Heart right ventricle (tissue), 16 donors: ENCODE data around the gene TRIM41. TPM values are rescaled to one million over a fixed set of nuclear protein-coding genes. Genes with fewer than 3 reads are reported as not detected.
"Not testable (repeated sequence)": the region's sequence is repeated elsewhere in the genome, so short reads cannot be mapped to it uniquely, and the experiment has no call there.

Experiments used
- ATAC-seq, 8 donors: fragments of 200-7000 bp; cut with Tn5 transposase; one replicate each; pipeline ENCODE4 v1.9.1; 2020; ENCODE audit warnings: mild to moderate bottlenecking in 8 of 8, moderate library complexity in 8 of 8, moderate number of reproducible peaks in 1 of 8
- DNase-seq, 2 donors: peaks; one replicate each; pipeline ENCODE4 v3.0.0-alpha.2; 2020
- H3K27ac ChIP-seq, 10 donors: fragments of 200-600 bp; sonication (generic) in 2 of 10; one replicate each; pipeline versions ENCODE4 v1.5.0 to v1.8.0; 2020 to 2022; ENCODE audit warnings: mild to moderate bottlenecking in 3 of 10
- H3K27me3 ChIP-seq, 7 donors: fragments of 200-600 bp; one replicate each; pipeline ENCODE4 v1.8.0; 2021 to 2022; ENCODE audit warnings: mild to moderate bottlenecking in 2 of 7
- H3K36me3 ChIP-seq, 9 donors: fragments of 200-600 bp; sonication (generic) in 1 of 9; one replicate each; pipeline versions ENCODE4 v1.5.0 to v1.8.0; 2020 to 2022; ENCODE audit warnings: mild to moderate bottlenecking in 2 of 9
- H3K4me1 ChIP-seq, 9 donors: fragments of 200-600 bp; sonication (generic) in 1 of 9; one replicate each; pipeline versions ENCODE4 v1.5.0 to v1.8.0; 2020 to 2022; ENCODE audit warnings: mild to moderate bottlenecking in 4 of 9
- H3K4me3 ChIP-seq, 10 donors: fragments of 200-600 bp; sonication (generic) in 2 of 10; one replicate each; pipeline versions ENCODE4 v1.5.0 to v1.8.0; 2020 to 2022; ENCODE audit warnings: mild to moderate bottlenecking in 7 of 10, moderate library complexity in 2 of 10
- H3K9me3 ChIP-seq, 11 donors: fragments of 200-600 bp in 10 of 11; sonication (generic) in 2 of 11; one replicate each; pipeline versions ENCODE4 v1.5.0 to v1.8.0; 2013 to 2022; ENCODE audit warnings: mild to moderate bottlenecking in 2 of 11, control low read depth in 1 of 11, moderate library complexity in 1 of 11
- WGBS, 2 donors: extraction: QIAGEN DNeasy Blood & Tissue Kit; methylation state at CpG; one replicate each; pipeline ENCODE4 v1.1.7; 2013; ENCODE audit warnings: inconsistent platforms in 1 of 2; 5-methylcytosine and 5-hydroxymethylcytosine counted together
- intact Hi-C, 10 donors: fragments of 100-400 bp; cut with DNase I; formaldehyde crosslinking; loops; one replicate each; pipeline versions ENCODE4 v1.11.1 to v1.14.2; 2022
- polyA plus RNA-seq, 2 donors: library from polyadenylated mRNA; stranded (reverse); fragments of 200-250 nt; gene quantifications; one replicate each; pipeline ENCODE4 v1.2.3, GENCODE V29; 2013
- total RNA-seq, 10 donors: library from RNA; stranded (reverse); fragmentation: NEBNext Ultra II Directional in 3 of 10; extraction: Animal tissue kit (Norgen Biotek cat#: 25700) in 3 of 10; gene quantifications; one replicate each; pipeline versions ENCODE4 v1.2.1 to v1.2.4, GENCODE V29; 2021 to 2023
- TF ChIP-seq, protein P1 (sequence below), 9 donors: fragments of 200-600 bp; sonication (generic) in 2 of 9; IDR thresholded peaks; one replicate each; pipeline versions ENCODE4 v1.5.0 to v1.8.0; 2021 to 2022; ENCODE audit warnings: antibody characterized with exemption in 9 of 9, mild to moderate bottlenecking in 5 of 9, moderate library complexity in 1 of 9
- donor health status: Arrhythmogenic right ventricular cardiomyopathy.
- donor health status: ischemic (EF 13 %, LVEDD 7.1; RV severe dilation, severe dysfunction).
- donor health status: healthy with polysubstance abuse.
- donor health status: DM: no; HTN: yes; CAD: no.
- donor health status: DM: no; HTN: no; CAD: no.
- donor health status: ischemic (EF 25% LVEDD 6.9; RV normal size, moderate dysfunction).
- donor health status: ischemic (EF 25% LVEDD 5.7; RV mildly dilated, moderate dysfunction).
- donor health status: healthy.
- donor health status: DM: yes; HTN: yes; CAD: no.
- donor health status: Ischemic cardiomyopathy.
- donor health status: ischemic (EF 35%, LVEDD 5.7; RV mildly dilated, moderate dysfunction).
- donor health status: nonischemic (EF 11% LVEDD 7.7; RV severe dilation, severe dysfunction).
- donor health status: DM: yes; HTN: yes; CAD: no.
- donor health status: PGD.
- donor health status: ischemic (EF 29% LVEDD 5.4; RV normal size, mild dysfunction).
- donor health status: nonischemic (EF 23%, LVEDD 6.1; RV moderate dilation, normal function).

Gene TRIM41
- total and polyA plus RNA-seq, 12 donors = 12.1 to 28.2 (median 25.2) TPM

DNA sequence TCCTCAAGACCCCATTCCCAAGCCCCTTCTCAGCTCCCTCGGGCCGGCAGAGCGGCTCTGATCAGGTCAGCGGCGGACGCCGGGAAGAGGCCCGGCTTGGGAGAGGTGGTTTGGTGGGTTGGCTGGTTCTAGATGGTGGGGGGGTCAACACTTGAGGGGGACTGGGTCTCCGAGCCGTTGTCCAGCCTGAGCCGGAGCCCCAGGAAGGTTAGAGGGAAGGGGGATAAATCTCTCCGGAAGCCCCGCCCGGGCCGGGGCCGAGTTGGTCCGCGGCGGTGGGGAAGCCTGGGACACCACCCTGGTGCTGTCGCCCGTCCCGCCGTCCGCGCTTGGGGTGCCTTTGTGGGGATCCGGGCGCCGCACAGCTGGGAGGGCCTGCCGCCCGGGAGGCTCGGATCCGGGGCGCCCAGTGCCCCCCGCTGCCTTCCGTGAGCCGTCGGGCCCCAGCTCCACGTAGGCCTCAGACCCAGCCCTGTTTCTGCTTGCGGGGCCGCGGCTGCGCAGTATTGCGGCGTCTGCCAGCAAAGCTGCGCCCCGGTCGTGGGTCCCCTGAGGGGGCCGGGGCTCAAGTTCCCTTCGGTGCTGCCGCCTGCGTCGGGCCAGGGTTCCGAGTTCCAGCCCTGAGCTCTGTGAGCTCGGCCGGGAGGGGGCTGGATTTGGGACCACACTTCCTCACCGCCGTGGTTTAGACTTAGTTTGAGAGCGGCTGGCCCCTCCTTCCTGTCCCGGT, 38.4 kb downstream of the TRIM41 start:
- peak; percentile 71 to 77 for DNase-seq
- peak; percentile 68 to 80 (median 73) for ATAC-seq
- Histone ChIP-seq H3K27ac (peak overlapping the region; percentile 98 to 100 (median 100)), H3K9me3 (no peaks in the 10 kb centered on the region), H3K27me3 (no peaks in the 10 kb centered on the region), H3K36me3 (peaks cover 0 to 39% (median 10%) of the 10 kb centered on the region in 9 donors), H3K4me3 (peak overlapping the region; percentile 73 to 99 (median 92)), H3K4me1 (peaks cover 11 to 56% (median 44%) of the 10 kb centered on the region in 9 donors)
- intact Hi-C loops = loop anchor here in 8 of 10 donors (1.0 to 10.0 kb wide), 6 partner anchors 38 to 79 kb away; partner anchors contain the start of gene TRIM41 (in 2 of the 8)
- 0 to 1% methylated on average over 59 of the region's 59 CpGs for WGBS, 2 donors
- TF ChIP-seq, protein P1, sequence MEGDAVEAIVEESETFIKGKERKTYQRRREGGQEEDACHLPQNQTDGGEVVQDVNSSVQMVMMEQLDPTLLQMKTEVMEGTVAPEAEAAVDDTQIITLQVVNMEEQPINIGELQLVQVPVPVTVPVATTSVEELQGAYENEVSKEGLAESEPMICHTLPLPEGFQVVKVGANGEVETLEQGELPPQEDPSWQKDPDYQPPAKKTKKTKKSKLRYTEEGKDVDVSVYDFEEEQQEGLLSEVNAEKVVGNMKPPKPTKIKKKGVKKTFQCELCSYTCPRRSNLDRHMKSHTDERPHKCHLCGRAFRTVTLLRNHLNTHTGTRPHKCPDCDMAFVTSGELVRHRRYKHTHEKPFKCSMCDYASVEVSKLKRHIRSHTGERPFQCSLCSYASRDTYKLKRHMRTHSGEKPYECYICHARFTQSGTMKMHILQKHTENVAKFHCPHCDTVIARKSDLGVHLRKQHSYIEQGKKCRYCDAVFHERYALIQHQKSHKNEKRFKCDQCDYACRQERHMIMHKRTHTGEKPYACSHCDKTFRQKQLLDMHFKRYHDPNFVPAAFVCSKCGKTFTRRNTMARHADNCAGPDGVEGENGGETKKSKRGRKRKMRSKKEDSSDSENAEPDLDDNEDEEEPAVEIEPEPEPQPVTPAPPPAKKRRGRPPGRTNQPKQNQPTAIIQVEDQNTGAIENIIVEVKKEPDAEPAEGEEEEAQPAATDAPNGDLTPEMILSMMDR (IDR thresholded peaks at IDR 0.05) = peak in 1 of 9 donors; percentile 9

DNA sequence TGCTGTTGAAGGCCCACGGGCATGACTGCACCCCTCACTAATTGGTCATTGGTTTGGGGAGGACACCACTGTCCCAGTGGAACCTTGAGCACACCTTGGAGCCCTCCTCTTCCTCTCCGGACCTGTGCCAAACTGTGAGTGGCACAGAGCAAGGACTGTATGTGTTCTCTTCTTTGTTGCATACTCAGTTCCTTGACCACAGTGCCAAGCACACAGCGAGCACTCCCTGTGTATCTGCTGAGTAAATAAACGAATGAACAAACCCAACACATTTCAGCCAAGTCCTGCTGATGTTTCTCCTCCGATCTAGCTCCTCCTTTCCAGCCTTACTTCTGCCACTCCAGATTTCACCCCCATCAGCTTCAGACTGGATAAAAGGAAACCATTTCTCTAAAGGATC, 40.6 kb downstream of the TRIM41 start:
- Histone ChIP-seq H3K27ac (peak overlapping the region in 1 of 10 donors; percentile 100), H3K27me3 (no peaks in the 10 kb centered on the region), H3K4me1 (peaks cover 6 to 35% (median 24%) of the 10 kb centered on the region in 9 donors), H3K9me3 (no peaks in the 10 kb centered on the region), H3K4me3 (no peak overlapping the region), H3K36me3 (peaks cover 0 to 20% (median 10%) of the 10 kb centered on the region in 9 donors)
- 67 to 75% methylated on average over 5 of the region's 5 CpGs for WGBS, 2 donors
- no peak for DNase-seq
- intact Hi-C loops = loop anchor here in 8 of 10 donors (5.0 to 10.0 kb wide), 4 partner anchors 71 to 81 kb away; no protein-coding TSS in a partner anchor
- ATAC-seq = no peak
- TF ChIP-seq, protein P1 (IDR thresholded peaks at IDR 0.05) = no peak

DNA sequence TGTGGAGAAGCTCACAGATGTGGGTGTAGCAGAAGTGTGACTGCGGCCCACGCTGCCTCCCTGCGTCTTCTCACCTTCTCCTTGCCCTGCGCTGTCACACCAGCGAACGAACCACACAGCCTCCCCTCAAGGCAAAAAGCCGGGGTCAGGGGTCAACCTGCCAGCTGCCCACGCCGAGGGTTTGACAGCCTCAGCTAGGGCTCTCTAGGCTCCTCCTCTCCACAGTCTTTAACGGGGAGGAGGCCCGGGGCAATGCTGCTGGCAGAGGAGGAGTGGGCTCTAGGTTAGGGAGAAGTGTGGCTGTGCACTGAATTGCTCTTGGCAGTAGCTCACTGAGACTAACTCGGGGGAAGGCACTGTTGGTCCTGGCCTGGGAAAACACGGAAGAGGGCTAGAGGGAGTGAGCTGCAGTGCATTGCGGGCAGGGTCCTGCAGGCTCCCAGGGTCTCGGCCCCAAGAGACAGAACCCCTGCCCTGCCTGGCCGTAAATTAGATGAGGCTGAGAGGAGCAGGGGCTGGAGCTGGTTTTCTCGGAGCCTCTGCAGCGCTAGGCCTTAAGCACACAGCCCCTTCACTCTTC, 42.1 kb downstream of the TRIM41 start:
- intact Hi-C loops = loop anchor here in 2 of 10 donors (10.0 kb wide), 1 partner anchor 80 kb away; no protein-coding TSS in a partner anchor
- no peak overlapping the region for H3K27ac ChIP-seq
- H3K27me3 ChIP-seq = no peaks in the 10 kb centered on the region
- H3K4me1 ChIP-seq = peaks cover 0 to 19% (median 9%) of the 10 kb centered on the region in 9 donors
- H3K9me3 ChIP-seq = no peaks in the 10 kb centered on the region
- H3K4me3 ChIP-seq = no peak overlapping the region
- no peak for ATAC-seq
- no peak for DNase-seq
- TF ChIP-seq, protein P1 (IDR thresholded peaks at IDR 0.05) = no peak
- WGBS, 2 donors = 82 to 83% methylated on average over 18 of the region's 18 CpGs
- peaks cover 0 to 20% (median 10%) of the 10 kb centered on the region in 9 donors for H3K36me3 ChIP-seq

DNA sequence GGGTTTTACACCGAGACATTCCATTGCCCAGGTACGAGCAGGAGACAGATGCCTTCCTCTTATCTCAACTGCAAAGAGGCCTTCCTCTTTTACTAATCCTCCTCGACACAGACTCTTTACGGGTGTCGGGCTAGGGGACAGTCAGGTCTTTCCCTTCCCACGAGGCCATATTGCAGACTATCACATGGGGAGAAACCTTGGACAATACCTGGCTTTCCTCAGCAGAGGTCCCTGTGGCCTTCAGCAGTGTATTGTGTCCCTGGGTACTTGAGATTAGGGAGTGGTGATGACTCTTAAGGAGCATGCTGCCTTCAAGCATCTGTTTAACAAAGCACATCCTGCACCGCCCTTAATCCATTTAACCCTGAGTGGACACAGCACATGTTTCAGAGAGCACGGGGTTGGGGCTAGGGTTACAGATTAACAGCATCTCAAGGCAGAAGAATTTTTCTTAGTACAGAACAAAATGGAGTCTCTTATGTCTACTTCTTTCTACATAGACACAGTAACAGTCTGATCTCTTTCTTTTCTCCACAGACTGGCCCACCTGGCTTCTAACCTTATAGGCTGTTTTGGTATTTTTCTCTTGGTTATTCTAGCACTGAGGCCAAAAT, 44.3 kb downstream of the TRIM41 start:
- H3K27ac ChIP-seq, H3K27me3 ChIP-seq, ATAC-seq, DNase-seq, H3K9me3 ChIP-seq, H3K4me3 ChIP-seq: not testable (repeated sequence)
- Histone ChIP-seq H3K4me1 (peaks cover 0 to 15% (median 7%) of the 10 kb centered on the region in 9 donors), H3K36me3 (peaks cover 0 to 20% (median 10%) of the 10 kb centered on the region in 9 donors)
- intact Hi-C loops = loop anchor here in 2 of 10 donors (10.0 kb wide), 1 partner anchor 83 kb away; no protein-coding TSS in a partner anchor
- WGBS, 2 donors = 57 to 65% methylated on average over 8 of the region's 8 CpGs

DNA sequence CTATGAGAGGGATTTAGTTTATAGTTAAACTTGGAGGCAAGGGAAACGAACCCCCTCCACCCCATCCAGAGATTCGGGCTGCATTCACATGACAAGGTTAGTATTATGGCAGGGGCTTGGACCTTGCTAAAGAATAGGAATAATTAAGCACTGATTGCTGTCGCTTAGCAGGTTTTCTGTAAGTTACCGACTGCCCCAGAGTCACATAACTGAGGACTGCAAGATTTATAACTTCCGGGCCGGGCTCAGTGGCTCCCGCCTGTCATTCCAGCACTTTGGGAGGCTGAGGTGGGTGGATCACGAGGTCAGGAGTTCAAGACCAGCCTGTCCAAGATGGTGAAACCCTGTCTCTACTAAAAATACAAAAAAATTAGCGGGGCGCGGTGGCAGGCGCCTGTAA, 44.8 kb downstream of the TRIM41 start:
- not testable (repeated sequence) for DNase-seq
- intact Hi-C loops = loop anchor here in 2 of 10 donors (10.0 kb wide), 1 partner anchor 83 kb away; no protein-coding TSS in a partner anchor

More for the DNA sequence above, 44.8 kb downstream of the TRIM41 start:
- not testable (repeated sequence) for H3K27ac ChIP-seq, H3K9me3 ChIP-seq, H3K4me3 ChIP-seq, ATAC-seq, H3K27me3 ChIP-seq
- peaks cover 0 to 11% (median 2%) of the 10 kb centered on the region in 9 donors for H3K4me1 ChIP-seq
- H3K36me3 ChIP-seq = peaks cover 0 to 21% (median 10%) of the 10 kb centered on the region in 9 donors
- 90 to 93% methylated on average over 12 of the region's 12 CpGs for WGBS, 2 donors
